Neural progenitor cell (in vitro differentiated cells): ENCODE data around the gene PPP1CA.

Source experiments
- EZH2 ChIP-seq: fragments of 200-600 bp; sonication (generic); IDR thresholded peaks from 2 replicates; pipeline ENCODE4 v1.6.1; 2017; ENCODE audit warnings: antibody characterized with exemption, mild to moderate bottlenecking, moderate library complexity
- EZH2phosphoT487 ChIP-seq: fragments of 200-600 bp; sonication (generic); IDR thresholded peaks from 2 replicates; pipeline ENCODE4 v1.6.1; 2017; ENCODE audit warnings: antibody characterized with exemption
- TF ChIP-seq, protein P1 (sequence below): fragments of 200-600 bp; sonication (generic); IDR thresholded peaks from 2 replicates; pipeline ENCODE4 v1.5.1; 2017; ENCODE audit warnings: antibody characterized with exemption, mild to moderate bottlenecking

DNA sequence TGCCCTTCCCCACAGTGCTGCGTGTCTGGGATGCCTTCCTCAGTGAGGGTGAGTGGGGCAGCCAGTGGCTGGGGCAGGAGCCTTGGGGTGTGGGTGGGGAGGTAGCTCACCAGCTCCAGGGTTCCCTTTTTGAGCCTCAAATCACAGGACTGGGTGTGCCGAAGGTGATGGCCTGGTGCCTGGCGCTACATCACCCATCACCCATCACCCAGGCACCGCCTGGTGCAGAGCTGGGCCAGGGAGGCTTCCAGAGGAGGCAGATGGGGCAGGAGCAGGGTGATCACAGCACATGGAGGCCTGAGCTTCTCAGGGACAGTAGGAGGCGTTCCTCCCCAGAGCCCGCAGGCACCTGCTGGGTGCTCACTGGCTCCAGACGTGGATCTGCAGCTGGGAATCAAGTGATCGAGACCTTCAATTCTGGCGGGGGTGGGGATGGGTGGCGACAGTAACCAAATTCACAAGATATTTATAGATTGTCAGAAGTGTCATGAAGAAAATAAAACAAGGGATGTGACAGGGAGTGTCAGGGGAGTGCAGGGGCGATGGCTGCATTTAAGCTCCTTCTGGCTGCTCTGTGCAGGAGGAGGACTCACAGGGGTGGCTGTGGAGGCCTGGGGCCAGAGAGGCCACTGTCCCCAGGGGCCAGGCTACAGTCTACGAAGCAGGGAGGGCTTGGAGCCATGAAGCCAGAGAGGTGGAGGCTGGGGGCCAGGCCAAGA lies 5.5 kb upstream of the PPP1CA start:
- TF ChIP-seq, protein P1, sequence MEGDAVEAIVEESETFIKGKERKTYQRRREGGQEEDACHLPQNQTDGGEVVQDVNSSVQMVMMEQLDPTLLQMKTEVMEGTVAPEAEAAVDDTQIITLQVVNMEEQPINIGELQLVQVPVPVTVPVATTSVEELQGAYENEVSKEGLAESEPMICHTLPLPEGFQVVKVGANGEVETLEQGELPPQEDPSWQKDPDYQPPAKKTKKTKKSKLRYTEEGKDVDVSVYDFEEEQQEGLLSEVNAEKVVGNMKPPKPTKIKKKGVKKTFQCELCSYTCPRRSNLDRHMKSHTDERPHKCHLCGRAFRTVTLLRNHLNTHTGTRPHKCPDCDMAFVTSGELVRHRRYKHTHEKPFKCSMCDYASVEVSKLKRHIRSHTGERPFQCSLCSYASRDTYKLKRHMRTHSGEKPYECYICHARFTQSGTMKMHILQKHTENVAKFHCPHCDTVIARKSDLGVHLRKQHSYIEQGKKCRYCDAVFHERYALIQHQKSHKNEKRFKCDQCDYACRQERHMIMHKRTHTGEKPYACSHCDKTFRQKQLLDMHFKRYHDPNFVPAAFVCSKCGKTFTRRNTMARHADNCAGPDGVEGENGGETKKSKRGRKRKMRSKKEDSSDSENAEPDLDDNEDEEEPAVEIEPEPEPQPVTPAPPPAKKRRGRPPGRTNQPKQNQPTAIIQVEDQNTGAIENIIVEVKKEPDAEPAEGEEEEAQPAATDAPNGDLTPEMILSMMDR: no peak
- TF ChIP-seq EZH2phosphoT487 (no peak), EZH2 (no peak)
